ENCODE data around the gene PUM1. TPM values are rescaled to one million over a fixed set of nuclear protein-coding genes. Genes with fewer than 3 reads are reported as not detected.

Gene PUM1
- total and polyA plus RNA-seq, 2 of the 8 experiments (the other 6 are each of a cell fraction or from before 2014, with no cell fraction given) = 122 to 177 TPM

DNA sequence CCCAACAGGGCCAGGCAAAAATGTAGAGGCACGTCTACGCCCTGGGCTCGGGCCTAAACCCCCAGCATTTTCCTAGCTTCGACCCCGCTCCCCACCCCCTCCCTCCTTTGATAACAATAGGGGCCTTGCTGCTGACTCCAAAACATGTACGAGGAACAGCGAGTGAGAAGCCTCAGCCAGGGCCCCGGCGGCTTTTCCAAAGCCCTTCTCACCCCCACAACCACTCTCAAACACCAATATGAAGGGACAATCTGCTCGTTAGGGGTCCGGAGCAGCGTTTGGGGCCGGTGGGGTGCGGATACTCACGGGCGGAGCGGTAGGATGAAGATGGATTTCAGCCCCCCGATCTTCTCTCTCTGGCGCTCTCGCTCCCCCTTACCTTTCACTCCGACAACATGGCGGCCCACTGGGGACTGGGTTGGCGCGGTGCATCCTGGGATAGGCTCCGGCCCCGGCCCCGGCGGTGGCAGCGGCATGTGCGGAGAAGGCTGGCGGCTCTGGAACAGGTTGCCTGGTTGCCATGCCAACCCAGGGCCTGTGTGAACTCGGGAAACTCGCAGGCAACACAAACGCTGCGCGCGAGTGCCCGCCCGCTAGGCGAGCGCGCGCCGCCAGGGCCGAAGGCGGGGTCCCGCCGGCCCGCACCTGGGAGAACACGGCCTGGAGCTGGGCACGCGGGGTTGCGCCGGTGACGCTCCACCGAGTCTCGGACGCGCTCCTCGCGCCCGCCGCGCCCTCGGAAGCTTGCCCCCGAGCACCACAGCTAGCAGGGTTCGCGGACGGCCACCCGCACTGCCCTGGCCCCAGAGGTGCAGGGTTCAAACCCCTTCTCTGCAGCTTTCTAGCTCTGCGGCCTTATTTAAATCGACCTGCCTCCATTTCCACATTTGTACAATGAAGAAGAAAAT, at the start of gene PUM1 (continued):
- peak; percentile 96 for TF ChIP-seq TAF1 (IDR thresholded peaks at IDR 0.05; ENCODE audit: low read depth, low read length)
- no peak for TF ChIP-seq CEBPB (IDR thresholded peaks at IDR 0.05; ENCODE audit: low read depth, low read length)
- TF ChIP-seq JUND (IDR thresholded peaks at IDR 0.05; ENCODE audit: low read length) = peak; percentile 65; the same call in 1 of the 2 replicates
- TF ChIP-seq CREB1 (IDR thresholded peaks at IDR 0.05) = 0 out of 2 replicates have a peak, but pooled peaks have one; percentile 1
- TF ChIP-seq, protein P1, sequence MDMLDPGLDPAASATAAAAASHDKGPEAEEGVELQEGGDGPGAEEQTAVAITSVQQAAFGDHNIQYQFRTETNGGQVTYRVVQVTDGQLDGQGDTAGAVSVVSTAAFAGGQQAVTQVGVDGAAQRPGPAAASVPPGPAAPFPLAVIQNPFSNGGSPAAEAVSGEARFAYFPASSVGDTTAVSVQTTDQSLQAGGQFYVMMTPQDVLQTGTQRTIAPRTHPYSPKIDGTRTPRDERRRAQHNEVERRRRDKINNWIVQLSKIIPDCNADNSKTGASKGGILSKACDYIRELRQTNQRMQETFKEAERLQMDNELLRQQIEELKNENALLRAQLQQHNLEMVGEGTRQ (IDR thresholded peaks at IDR 0.05; ENCODE audit: low read length) = no peak
- TF ChIP-seq RXRA (IDR thresholded peaks at IDR 0.05; ENCODE audit: insufficient read depth, low read depth, low read length) = no peak
- peak; percentile 91 for TF ChIP-seq TBP (IDR thresholded peaks at IDR 0.05; ENCODE audit: low read depth, low read length)
- no peak for TF ChIP-seq CTBP2 (IDR thresholded peaks at IDR 0.05; ENCODE audit: borderline replicate concordance, insufficient read depth, insufficient read length, low read length)
- peak; percentile 94 for TF ChIP-seq TAF7 (optimal IDR thresholded peaks at IDR 0.05; ENCODE audit: borderline replicate concordance, low read depth, low read length)
- TF ChIP-seq, protein P2, sequence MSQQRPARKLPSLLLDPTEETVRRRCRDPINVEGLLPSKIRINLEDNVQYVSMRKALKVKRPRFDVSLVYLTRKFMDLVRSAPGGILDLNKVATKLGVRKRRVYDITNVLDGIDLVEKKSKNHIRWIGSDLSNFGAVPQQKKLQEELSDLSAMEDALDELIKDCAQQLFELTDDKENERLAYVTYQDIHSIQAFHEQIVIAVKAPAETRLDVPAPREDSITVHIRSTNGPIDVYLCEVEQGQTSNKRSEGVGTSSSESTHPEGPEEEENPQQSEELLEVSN (IDR thresholded peaks at IDR 0.05) = peak; percentile 36
- peak; percentile 20 for TF ChIP-seq KDM4A (IDR thresholded peaks at IDR 0.05; ENCODE audit: low read depth, low read length, severe bottlenecking)
- TF ChIP-seq HDAC6 (IDR thresholded peaks at IDR 0.05; ENCODE audit: low read depth, low read length) = no peak
- peak; percentile 96 for TF ChIP-seq YY1 (IDR thresholded peaks at IDR 0.05; ENCODE audit: low read depth, low read length)
- peak; percentile 92 for TF ChIP-seq PHF8 (conservative IDR thresholded peaks at IDR 0.05; ENCODE audit: low read depth, low read length)
- peak in 1 of 2 experiments; percentile 42; a peak in 1 of 4 replicates for TF ChIP-seq HDAC2 (IDR thresholded peaks at IDR 0.05; ENCODE audit: borderline replicate concordance in 1 of 2, low read depth in 2 of 2, low read length in 2 of 2)
- TF ChIP-seq EP300 (IDR thresholded peaks at IDR 0.05; ENCODE audit: borderline replicate concordance in 1 of 2, low read depth in 2 of 2, low read length in 2 of 2) = peak in 1 of 2 experiments; percentile 72; a peak in 1 of 3 replicates
- TF ChIP-seq POLR2A (IDR thresholded peaks at IDR 0.05; ENCODE audit: control extremely low read depth in 1 of 2, low read depth in 2 of 2, low read length in 2 of 2) = peak; percentile 88 to 91
- TF ChIP-seq, protein P3, sequence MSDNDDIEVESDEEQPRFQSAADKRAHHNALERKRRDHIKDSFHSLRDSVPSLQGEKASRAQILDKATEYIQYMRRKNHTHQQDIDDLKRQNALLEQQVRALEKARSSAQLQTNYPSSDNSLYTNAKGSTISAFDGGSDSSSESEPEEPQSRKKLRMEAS (IDR thresholded peaks at IDR 0.05) = peak; percentile 86
- TF ChIP-seq BACH1 (IDR thresholded peaks at IDR 0.05; ENCODE audit: low read length) = peak; percentile 55; the same call in 1 of the 2 replicates
- peak; percentile 31; the same call in 1 of the 2 replicates for TF ChIP-seq NRF1 (IDR thresholded peaks at IDR 0.05; ENCODE audit: low read depth, low read length)
- TF ChIP-seq SIN3A (conservative IDR thresholded peaks at IDR 0.05 in 1 of 2, IDR thresholded peaks at IDR 0.05 in 1 of 2; ENCODE audit: low read depth in 1 of 2, low read length in 2 of 2) = peak; percentile 13 to 72; a peak in 1 of 4 replicates

Data from H1 (cell line).